HepG2 (cell line): ENCODE results near the gene MPP3. TPM values are rescaled to one million over a fixed set of nuclear protein-coding genes. Genes with fewer than 3 reads are reported as not detected.
A peak's percentile ranks its signal among the peaks of the same experiment; 100 is the strongest.

Experiments used
- DNMT1 ChIP-seq: sonication (generic); formaldehyde crosslinking; IDR thresholded peaks from 2 replicates; pipeline ENCODE4 v1.5.1; 2020; ENCODE audit warnings: mild to moderate bottlenecking, missing genetic modification reagents
- FOXJ3 ChIP-seq: sonication (generic); formaldehyde crosslinking; IDR thresholded peaks from 2 replicates; pipeline ENCODE4 v1.4.0; 2020; ENCODE audit warnings: missing genetic modification reagents, mild to moderate bottlenecking, borderline replicate concordance
- HDAC1 ChIP-seq: sonication (generic); formaldehyde crosslinking; IDR thresholded peaks from 2 replicates; pipeline ENCODE4 v1.5.1; 2020; ENCODE audit warnings: mild to moderate bottlenecking, missing genetic modification reagents
- HIC2 ChIP-seq: sonication (generic); formaldehyde crosslinking; IDR thresholded peaks from 2 replicates; pipeline ENCODE4 v1.9.0; 2022; ENCODE audit warnings: low read depth, missing genetic modification reagents
- KIAA2018 ChIP-seq: sonication (generic); formaldehyde crosslinking; IDR thresholded peaks from 2 replicates; pipeline ENCODE4 v1.5.0; 2020; ENCODE audit warnings: mild to moderate bottlenecking, missing genetic modification reagents, borderline replicate concordance
- PRMT3 ChIP-seq: sonication (generic); formaldehyde crosslinking; IDR thresholded peaks from 2 replicates; pipeline ENCODE4 v1.8.1; 2022; ENCODE audit warnings: low read depth, mild to moderate bottlenecking, moderate library complexity, missing genetic modification reagents, borderline replicate concordance
- TMF1 ChIP-seq: sonication (generic); formaldehyde crosslinking; IDR thresholded peaks from 2 replicates; pipeline ENCODE4 v1.8.1; 2022; ENCODE audit warnings: low read depth, missing genetic modification reagents
- U2AF1 ChIP-seq: fragments of 200-400 bp; formaldehyde crosslinking; optimal IDR thresholded peaks from 2 replicates; pipeline ENCODE3; 2017; ENCODE audit warnings: mild to moderate bottlenecking, low read depth, low read length
- ZBTB39 ChIP-seq: sonication (generic); formaldehyde crosslinking; IDR thresholded peaks from 2 replicates; pipeline ENCODE4 v1.5.0; 2020; ENCODE audit warnings: missing genetic modification reagents
- ZNF547 ChIP-seq: sonication (generic); formaldehyde crosslinking; IDR thresholded peaks from 2 replicates; pipeline ENCODE4 v1.5.1; 2020; ENCODE audit warnings: mild to moderate bottlenecking, missing genetic modification reagents
- ZNF562 ChIP-seq: sonication (generic); formaldehyde crosslinking; IDR thresholded peaks from 2 replicates; pipeline ENCODE4 v1.8.0; 2022; ENCODE audit warnings: missing genetic modification reagents, borderline replicate concordance
- ZNF572 ChIP-seq: sonication (generic); formaldehyde crosslinking; IDR thresholded peaks from 2 replicates; pipeline ENCODE4 v1.5.1; 2020; ENCODE audit warnings: mild to moderate bottlenecking, missing genetic modification reagents
- polyA plus RNA-seq, 8 experiments: library from polyadenylated mRNA; depleted of rRNA in 3 of 8; stranded (reverse) in 7 of 8; unstranded in 1 of 8; fragments of >200 nt; fragmentation: Illumina TruSeq in 4 of 8; extraction: Trizol in 4 of 8; gene quantifications; 2 replicates each; pipeline versions ENCODE4 v1.2.1 to v1.2.3, GENCODE V29; 2011 to 2016; ENCODE audit warnings: low read depth in 4 of 8, missing spikeins in 1 of 8, mixed read lengths in 1 of 8; ENCODE audit not compliant: insufficient read depth in 1 of 8
- total RNA-seq, 5 experiments: library from RNA; depleted of rRNA; stranded (reverse); fragments of >200 nt; fragmentation: Illumina TruSeq; extraction: Trizol; gene quantifications; 2 replicates each; pipeline ENCODE4 v1.2.3, GENCODE V29; 2016; ENCODE audit warnings: low read depth in 1 of 5
- TF ChIP-seq, protein P1 (sequence below): sonication (generic); formaldehyde crosslinking; IDR thresholded peaks from 2 replicates; pipeline ENCODE4 v1.4.0; 2020; ENCODE audit warnings: mild to moderate bottlenecking, missing genetic modification reagents

MPP3 gene
- total and polyA plus RNA-seq, 2 of the 13 experiments (the other 11 are each of a cell fraction or from before 2014, with no cell fraction given), result 0.91 to 1.8 TPM

- TF ChIP-seq HIC2 (CRISPR knock-in tag) (0 out of 2 replicates have a peak, but pooled peaks have one; percentile 17), PRMT3 (CRISPR knock-in tag) (no peak), TMF1 (peak; percentile 87; the same call in 1 of the 2 replicates), HDAC1 (CRISPR knock-in tag) (peak; percentile 76), DNMT1 (peak; percentile 77), ZNF547 (CRISPR knock-in tag) (peak; percentile 86; the same call in 1 of the 2 replicates), FOXJ3 (CRISPR knock-in tag) (no peak), ZBTB39 (CRISPR knock-in tag) (peak; percentile 90), ZNF562 (CRISPR knock-in tag) (no peak), ZNF572 (no peak), KIAA2018 (no peak), U2AF1 (no peak)
- TF ChIP-seq, protein P1, sequence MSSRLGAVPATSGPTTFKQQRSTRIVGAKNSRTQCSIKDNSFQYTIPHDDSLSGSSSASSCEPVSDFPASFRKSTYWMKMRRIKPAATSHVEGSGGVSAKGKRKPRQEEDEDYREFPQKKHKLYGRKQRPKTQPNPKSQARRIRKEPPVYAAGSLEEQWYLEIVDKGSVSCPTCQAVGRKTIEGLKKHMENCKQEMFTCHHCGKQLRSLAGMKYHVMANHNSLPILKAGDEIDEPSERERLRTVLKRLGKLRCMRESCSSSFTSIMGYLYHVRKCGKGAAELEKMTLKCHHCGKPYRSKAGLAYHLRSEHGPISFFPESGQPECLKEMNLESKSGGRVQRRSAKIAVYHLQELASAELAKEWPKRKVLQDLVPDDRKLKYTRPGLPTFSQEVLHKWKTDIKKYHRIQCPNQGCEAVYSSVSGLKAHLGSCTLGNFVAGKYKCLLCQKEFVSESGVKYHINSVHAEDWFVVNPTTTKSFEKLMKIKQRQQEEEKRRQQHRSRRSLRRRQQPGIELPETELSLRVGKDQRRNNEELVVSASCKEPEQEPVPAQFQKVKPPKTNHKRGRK (CRISPR knock-in tag), result no peak
Observed at GRCh38 chr17:43778337-43779144, 54.4 kb downstream of the MPP3 start, which contains the start of gene DUSP3 (continued).
